Endothelial cell (in vitro differentiated cells): ENCODE measurements around the gene MARCHF3. TPM values are rescaled to one million over a fixed set of nuclear protein-coding genes. Genes with fewer than 3 reads are reported as not detected.

Experiments used
- DNase-seq: peaks from one replicate; pipeline ENCODE4 v3.0.0; 2021; ENCODE audit warnings: low spot score
- H3K27ac Mint-ChIP-seq: one replicate; pipeline ENCODE4 v1.8.0; 2021; ENCODE audit warnings: mixed read lengths, inconsistent platforms; ENCODE audit not compliant: unreplicated experiment
- H3K27me3 Mint-ChIP-seq: one replicate; pipeline ENCODE4 v1.8.0; 2021; ENCODE audit warnings: mild to moderate bottlenecking, moderate library complexity, mixed read lengths, inconsistent platforms; ENCODE audit not compliant: unreplicated experiment
- H3K36me3 Mint-ChIP-seq: one replicate; pipeline ENCODE4 v1.8.0; 2021; ENCODE audit warnings: mild to moderate bottlenecking, low read depth, mixed read lengths, inconsistent platforms; ENCODE audit not compliant: unreplicated experiment
- H3K4me1 Mint-ChIP-seq: one replicate; pipeline ENCODE4 v1.8.0; 2021; ENCODE audit warnings: mild to moderate bottlenecking, mixed read lengths, inconsistent platforms; ENCODE audit not compliant: unreplicated experiment
- H3K4me3 Mint-ChIP-seq: one replicate; pipeline ENCODE4 v1.8.0; 2021; ENCODE audit warnings: mild to moderate bottlenecking, mixed read lengths, inconsistent platforms; ENCODE audit not compliant: unreplicated experiment
- H3K9me3 Mint-ChIP-seq: one replicate; pipeline ENCODE4 v1.8.0; 2021; ENCODE audit warnings: mixed read lengths, inconsistent platforms; ENCODE audit not compliant: unreplicated experiment
- CTCF ChIP-seq: fragments of 200-600 bp; sonication (generic); IDR thresholded peaks from one replicate; pipeline ENCODE4 v1.5.0; 2021; ENCODE audit warnings: antibody characterized with exemption; ENCODE audit not compliant: unreplicated experiment
- total RNA-seq: library from RNA; stranded (reverse); fragmentation: NEBNext Ultra II Directional; extraction: Animal tissue kit (Norgen Biotek cat#: 25700); gene quantifications from one replicate; pipeline ENCODE4 v1.2.1, GENCODE V29; 2021; ENCODE audit not compliant: unreplicated experiment

Gene MARCHF3
- total RNA-seq, 1 donor from 2014 or later = 47.9 TPM

- H3K4me1 Mint-ChIP-seq = peaks cover 31% of the 10 kb centered on the region
- no peak overlapping the region for H3K27ac Mint-ChIP-seq
- no peaks in the 10 kb centered on the region for H3K9me3 Mint-ChIP-seq
- H3K36me3 Mint-ChIP-seq = peaks cover 1% of the 10 kb centered on the region
- no peak for TF ChIP-seq CTCF
- no peak for DNase-seq
- H3K27me3 Mint-ChIP-seq = no peaks in the 10 kb centered on the region
- no peak overlapping the region for H3K4me3 Mint-ChIP-seq
Measured at GRCh38 chr5:126981701-126982100, 48.7 kb downstream of the MARCHF3 start.

- Mint-ChIP-seq H3K27ac (no peak overlapping the region), H3K36me3 (peaks cover 6% of the 10 kb centered on the region), H3K4me3 (no peak overlapping the region), H3K9me3 (no peaks in the 10 kb centered on the region), H3K27me3 (no peaks in the 10 kb centered on the region), H3K4me1 (peaks cover 35% of the 10 kb centered on the region)
- no peak for DNase-seq
- TF ChIP-seq CTCF = no peak
Measured at GRCh38 chr5:126981222-126981621, 49.1 kb downstream of the MARCHF3 start.

DNA sequence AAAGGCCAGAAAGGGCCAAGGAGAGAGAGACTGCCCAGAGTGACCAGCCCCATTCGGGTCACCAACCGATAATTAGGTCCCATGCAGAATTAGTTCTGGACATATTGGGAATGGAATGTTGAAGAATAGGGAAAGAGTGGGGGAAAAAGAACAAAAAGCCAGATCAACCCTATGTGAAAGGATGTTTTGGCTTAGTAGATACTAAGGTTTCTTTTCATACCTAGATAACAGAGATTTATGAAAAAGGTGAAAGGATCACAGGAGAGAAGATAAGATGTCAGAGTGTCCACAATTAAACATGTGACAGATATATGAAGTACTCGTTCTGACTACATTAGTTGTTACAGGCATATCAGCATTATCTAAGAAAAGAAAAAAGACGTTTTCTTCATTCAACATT is 52.1 kb downstream of the MARCHF3 start:
- Mint-ChIP-seq H3K9me3 (no peaks in the 10 kb centered on the region), H3K36me3 (peaks cover 6% of the 10 kb centered on the region), H3K4me1 (peaks cover 24% of the 10 kb centered on the region), H3K27ac (no peak overlapping the region), H3K27me3 (peaks cover 3% of the 10 kb centered on the region), H3K4me3 (no peak overlapping the region)
- TF ChIP-seq CTCF = no peak
- no peak for DNase-seq

GRCh38 chr5:126976520-126977172 is 53.7 kb downstream of the MARCHF3 start:
- H3K27ac Mint-ChIP-seq = no peak overlapping the region
- peaks cover 3% of the 10 kb centered on the region for H3K27me3 Mint-ChIP-seq
- no peak for TF ChIP-seq CTCF
- DNase-seq = no peak
- H3K36me3 Mint-ChIP-seq = peaks cover 6% of the 10 kb centered on the region
- no peak overlapping the region for H3K4me3 Mint-ChIP-seq
- H3K9me3 Mint-ChIP-seq = no peaks in the 10 kb centered on the region
- peaks cover 29% of the 10 kb centered on the region for H3K4me1 Mint-ChIP-seq

DNA sequence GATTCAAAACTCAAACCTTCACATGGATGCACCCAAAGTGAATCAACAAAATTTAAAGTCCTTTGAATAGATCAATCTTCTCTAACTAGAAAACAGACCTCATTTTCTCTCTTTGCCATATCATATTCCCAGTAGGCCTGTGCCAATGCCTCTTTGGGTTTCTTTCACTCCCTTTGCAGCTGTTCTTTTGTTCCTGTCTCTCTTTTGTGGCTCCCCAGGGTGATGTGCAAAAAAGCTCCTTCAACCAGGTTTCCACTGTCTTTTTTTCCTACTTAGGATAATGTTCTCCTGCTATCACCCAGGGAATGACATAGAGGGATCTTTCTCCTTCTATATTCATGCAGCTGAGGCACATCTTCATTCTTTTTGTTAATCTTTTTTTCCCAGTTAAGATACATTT is 54.6 kb downstream of the MARCHF3 start:
- H3K27me3 Mint-ChIP-seq = peaks cover 3% of the 10 kb centered on the region
- peaks cover 35% of the 10 kb centered on the region for H3K4me1 Mint-ChIP-seq
- DNase-seq = no peak
- no peak for TF ChIP-seq CTCF
- H3K36me3 Mint-ChIP-seq = peaks cover 6% of the 10 kb centered on the region
- H3K4me3 Mint-ChIP-seq = no peak overlapping the region
- H3K9me3 Mint-ChIP-seq = no peaks in the 10 kb centered on the region
- no peak overlapping the region for H3K27ac Mint-ChIP-seq
